OCI-LY1 (cell line): ENCODE data around the gene EYA2.

ENCODE experiments used
- H2AFZ ChIP-seq: fragments of 200-600 bp; sonication (generic), shearing (Covaris generic); 2 replicates; pipeline ENCODE4 v1.6.0; 2014; ENCODE audit warnings: antibody characterized with exemption, mild to moderate bottlenecking, low read length
- H3F3A ChIP-seq: fragments of 200-600 bp; sonication (generic), shearing (Covaris generic); 2 replicates; pipeline ENCODE4 v1.6.0; 2014; ENCODE audit warnings: mild to moderate bottlenecking, antibody characterized with exemption, low read length, moderate library complexity; ENCODE audit not compliant: insufficient read depth
- H3K27ac ChIP-seq: fragments of 200-600 bp; sonication (generic); 2 replicates; pipeline ENCODE4 v1.5.1; 2014; ENCODE audit warnings: low read length, mixed run types, mild to moderate bottlenecking, low read depth; ENCODE audit not compliant: poor library complexity, severe bottlenecking
- H3K27me3 ChIP-seq: fragments of 200-600 bp; sonication (generic); 2 replicates; pipeline ENCODE4 v1.6.0; 2014; ENCODE audit warnings: antibody characterized with exemption, mild to moderate bottlenecking, low read length, moderate library complexity; ENCODE audit not compliant: insufficient read depth
- H3K36me3 ChIP-seq: fragments of 200-600 bp; sonication (generic); 2 replicates; pipeline ENCODE4 v1.6.1; 2014; ENCODE audit warnings: mild to moderate bottlenecking, antibody characterized with exemption, low read length, moderate library complexity, mixed read lengths; ENCODE audit not compliant: insufficient read depth
- H3K4me1 ChIP-seq: fragments of 200-600 bp; sonication (generic); 2 replicates; pipeline ENCODE4 v1.5.1; 2014; ENCODE audit warnings: mild to moderate bottlenecking, low read length, moderate library complexity; ENCODE audit not compliant: insufficient read depth, severe bottlenecking
- H3K4me2 ChIP-seq: fragments of 200-600 bp; sonication (generic), shearing (Covaris generic); 2 replicates; pipeline ENCODE4 v1.6.1; 2014; ENCODE audit warnings: low read length
- H3K4me3 ChIP-seq: fragments of 200-600 bp; sonication (generic); 2 replicates; pipeline ENCODE4 v1.5.1; 2014; ENCODE audit warnings: low read length, low read depth, mild to moderate bottlenecking, mixed read lengths; ENCODE audit not compliant: poor library complexity, severe bottlenecking
- H3K79me2 ChIP-seq: fragments of 200-600 bp; shearing (Covaris generic); 2 replicates; pipeline ENCODE4 v1.6.1; 2016; ENCODE audit warnings: mixed run types, low read length, mixed read lengths; ENCODE audit not compliant: insufficient read depth
- H3K9ac ChIP-seq: fragments of 200-600 bp; sonication (generic), shearing (Covaris generic); 2 replicates; pipeline ENCODE4 v1.6.1; 2014; ENCODE audit warnings: mild to moderate bottlenecking, low read length, mixed read lengths
- H3K9me2 ChIP-seq: fragments of 200-600 bp; sonication (generic), shearing (Covaris generic); 2 replicates; pipeline ENCODE4 v1.6.1; 2014; ENCODE audit warnings: low read depth, mild to moderate bottlenecking, low read length, mixed read lengths
- H3K9me3 ChIP-seq: fragments of 200-600 bp; shearing (Covaris generic); 2 replicates; pipeline ENCODE4 v1.6.1; 2014; ENCODE audit warnings: low read length, mixed read lengths
- H4K20me1 ChIP-seq: fragments of 200-600 bp; sonication (generic), shearing (Covaris generic); 2 replicates; pipeline ENCODE4 v1.6.0; 2016; ENCODE audit warnings: mild to moderate bottlenecking, low read length; ENCODE audit not compliant: insufficient read depth
- CTCF ChIP-seq: fragments of 200-600 bp; sonication (generic), shearing (Covaris generic); IDR thresholded peaks from 2 replicates; pipeline ENCODE4 v1.5.1; 2017; ENCODE audit warnings: mild to moderate bottlenecking, antibody characterized with exemption, low read length, moderate library complexity, mixed read lengths
- EZH2 ChIP-seq: fragments of 200-600 bp; sonication (generic), shearing (Covaris generic); IDR thresholded peaks from 2 replicates; pipeline ENCODE4 v1.8.0; 2017; ENCODE audit warnings: borderline replicate concordance, mixed run types, mild to moderate bottlenecking, antibody characterized with exemption, low read length, moderate library complexity, mixed read lengths

EYA2 gene

GRCh38 chr20:47160240-47160639, 265.6 kb downstream of the EYA2 start:
- TF ChIP-seq EZH2 (no peak), CTCF (no peak)
- Histone ChIP-seq H3K4me1 (no peaks in the 10 kb centered on the region), H3K79me2 (no peaks in the 10 kb centered on the region), H3K9me3 (no peaks in the 10 kb centered on the region), H3K4me3 (no peak overlapping the region), H3K9me2 (no peaks in the 10 kb centered on the region), H3K36me3 (no peaks in the 10 kb centered on the region), H3F3A (no peaks in the 10 kb centered on the region), H3K4me2 (no peak overlapping the region), H4K20me1 (no peaks in the 10 kb centered on the region), H3K27me3 (peaks cover 9% of the 10 kb centered on the region; the same call in 1 of the 2 replicates), H2AFZ (no peak overlapping the region), H3K27ac (no peak overlapping the region), H3K9ac (no peak overlapping the region)

- Histone ChIP-seq H3K9ac (no peak overlapping the region), H2AFZ (no peak overlapping the region), H3K79me2 (no peaks in the 10 kb centered on the region), H3K4me2 (no peak overlapping the region), H3K9me2 (no peaks in the 10 kb centered on the region), H3K36me3 (no peaks in the 10 kb centered on the region), H3F3A (no peaks in the 10 kb centered on the region), H3K4me3 (no peak overlapping the region), H3K4me1 (no peaks in the 10 kb centered on the region), H3K27me3 (peaks cover 6% of the 10 kb centered on the region; the same call in 1 of the 2 replicates), H4K20me1 (no peaks in the 10 kb centered on the region), H3K27ac (no peak overlapping the region), H3K9me3 (no peaks in the 10 kb centered on the region)
- no peak for TF ChIP-seq CTCF
- no peak for TF ChIP-seq EZH2
Measured at GRCh38 chr20:47160992-47161391, 266.3 kb downstream of the EYA2 start.

- no peak overlapping the region for H2AFZ ChIP-seq
- no peak overlapping the region for H3K4me2 ChIP-seq
- H3K9ac ChIP-seq: no peak overlapping the region
- no peaks in the 10 kb centered on the region for H3K9me3 ChIP-seq
- H3K27me3 ChIP-seq: peaks cover 6% of the 10 kb centered on the region; the same call in 1 of the 2 replicates
- H4K20me1 ChIP-seq: no peaks in the 10 kb centered on the region
- no peaks in the 10 kb centered on the region for H3F3A ChIP-seq
- TF ChIP-seq CTCF (no peak), EZH2 (no peak)
- H3K4me3 ChIP-seq: no peak overlapping the region
- no peaks in the 10 kb centered on the region for H3K9me2 ChIP-seq
- no peaks in the 10 kb centered on the region for H3K79me2 ChIP-seq
- no peaks in the 10 kb centered on the region for H3K4me1 ChIP-seq
- no peak overlapping the region for H3K27ac ChIP-seq
- H3K36me3 ChIP-seq: no peaks in the 10 kb centered on the region
Measured at GRCh38 chr20:47161411-47161810, 266.8 kb downstream of the EYA2 start.
